Trophoblast cell (in vitro differentiated cells and primary cell): ENCODE data around the gene SMG9.

Source experiments
- DNase-seq, 2 donors: peaks; one replicate each; pipeline ENCODE4 v3.0.0-alpha.2; 2016
- H2AFZ ChIP-seq: 2 replicates; pipeline ENCODE4 v1.6.1; 2013; ENCODE audit warnings: low read length, moderate library complexity, mild to moderate bottlenecking; ENCODE audit not compliant: insufficient read depth, poor library complexity
- H2AK5ac ChIP-seq: 2 replicates; pipeline ENCODE4 v1.6.1; 2013; ENCODE audit warnings: mild to moderate bottlenecking, low read length
- H2BK120ac ChIP-seq: 2 replicates; pipeline ENCODE4 v1.6.1; 2013; ENCODE audit warnings: low read length, mild to moderate bottlenecking, moderate library complexity; ENCODE audit not compliant: insufficient read depth, poor library complexity
- H2BK12ac ChIP-seq: 2 replicates; pipeline ENCODE4 v1.6.1; 2013; ENCODE audit warnings: mild to moderate bottlenecking, low read length, moderate library complexity
- H2BK5ac ChIP-seq: 2 replicates; pipeline ENCODE4 v1.6.1; 2013; ENCODE audit warnings: low read length, low read depth, moderate library complexity, mild to moderate bottlenecking; ENCODE audit not compliant: poor library complexity
- H3K14ac ChIP-seq: 2 replicates; pipeline ENCODE4 v1.6.1; 2013; ENCODE audit warnings: mild to moderate bottlenecking, low read length
- H3K18ac ChIP-seq: 2 replicates; pipeline ENCODE4 v1.6.1; 2013; ENCODE audit warnings: mild to moderate bottlenecking, low read length
- H3K23ac ChIP-seq: 2 replicates; pipeline ENCODE4 v1.6.1; 2013; ENCODE audit warnings: low read length
- H3K27ac ChIP-seq: 2 replicates; pipeline ENCODE4 v1.5.1; 2013; ENCODE audit warnings: low read depth, mild to moderate bottlenecking, inconsistent platforms, low read length, moderate library complexity
- H3K27me3 ChIP-seq: 2 replicates; pipeline ENCODE4 v1.6.1; 2013; ENCODE audit warnings: inconsistent platforms, mild to moderate bottlenecking, low read length, moderate library complexity; ENCODE audit not compliant: insufficient read depth
- H3K36me3 ChIP-seq, 2 experiments: 1 replicate in 1 of 2; 2 replicates in 1 of 2; pipeline ENCODE4 v1.6.1; 2013; ENCODE audit warnings: low read length in 2 of 2, mild to moderate bottlenecking in 2 of 2, moderate library complexity in 1 of 2; ENCODE audit not compliant: insufficient read depth in 2 of 2, control insufficient read depth in 1 of 2
- H3K4ac ChIP-seq: 2 replicates; pipeline ENCODE4 v1.6.1; 2013; ENCODE audit warnings: low read depth, mild to moderate bottlenecking, low read length, moderate library complexity
- H3K4me1 ChIP-seq, 2 experiments: 1 replicate in 1 of 2; 2 replicates in 1 of 2; pipeline ENCODE4 v1.6.1; 2013; ENCODE audit warnings: low read length in 2 of 2, mild to moderate bottlenecking in 2 of 2, moderate library complexity in 1 of 2; ENCODE audit not compliant: insufficient read depth in 2 of 2, control insufficient read depth in 1 of 2
- H3K4me2 ChIP-seq: 2 replicates; pipeline ENCODE4 v1.6.1; 2013; ENCODE audit warnings: inconsistent platforms, mild to moderate bottlenecking, low read length, moderate library complexity
- H3K4me3 ChIP-seq: 2 replicates; pipeline ENCODE4 v1.5.1; 2013; ENCODE audit warnings: mild to moderate bottlenecking, low read depth, low read length, inconsistent platforms
- H3K79me1 ChIP-seq: one replicate; pipeline ENCODE4 v1.6.1; 2013; ENCODE audit warnings: low read length
- H3K79me2 ChIP-seq: 2 replicates; pipeline ENCODE4 v1.6.1; 2013; ENCODE audit warnings: low read length, mild to moderate bottlenecking; ENCODE audit not compliant: control insufficient read depth, insufficient read depth, poor library complexity
- H3K9ac ChIP-seq: 2 replicates; pipeline ENCODE4 v1.6.1; 2013; ENCODE audit warnings: mild to moderate bottlenecking, low read length
- H3K9me3 ChIP-seq: 2 replicates; pipeline ENCODE4 v1.6.1; 2013; ENCODE audit warnings: low read depth, mild to moderate bottlenecking, control low read depth, inconsistent platforms, low read length; ENCODE audit not compliant: insufficient read depth
- H4K12ac ChIP-seq: 2 replicates; pipeline ENCODE4 v1.6.1; 2013; ENCODE audit warnings: low read depth, mild to moderate bottlenecking, low read length, moderate library complexity
- H4K8ac ChIP-seq: 2 replicates; pipeline ENCODE4 v1.6.1; 2013; ENCODE audit warnings: low read depth, mild to moderate bottlenecking, low read length, moderate library complexity
- H4K91ac ChIP-seq: one replicate; pipeline ENCODE4 v1.6.1; 2013; ENCODE audit warnings: low read depth, mild to moderate bottlenecking, low read length, moderate library complexity
- WGBS: extraction: QIAGEN DNeasy Blood & Tissue Kit; methylation state at CpG from one replicate; pipeline ENCODE4 v1.1.7; 2013; ENCODE audit warnings: missing lambda C conversion rate; ENCODE audit not compliant: insufficient read length, insufficient coverage; ENCODE audit errors: extremely low coverage; 5-methylcytosine and 5-hydroxymethylcytosine counted together

The SMG9 gene

GRCh38 chr19:43704002-43704705, 50.6 kb downstream of the SMG9 start:
- H3K27ac ChIP-seq: no peak overlapping the region
- H2BK5ac ChIP-seq: no peak overlapping the region
- no CpG with 5 or more reads among the region's 7 CpGs for WGBS
- H3K79me1 ChIP-seq: no peaks in the 10 kb centered on the region
- H3K23ac ChIP-seq: no peak overlapping the region
- peaks cover 2% of the 10 kb centered on the region for H3K27me3 ChIP-seq
- no peak overlapping the region for H2BK12ac ChIP-seq
- no peak overlapping the region for H2AFZ ChIP-seq
- H3K4ac ChIP-seq: no peak overlapping the region
- no peak overlapping the region for H3K9ac ChIP-seq
- H4K8ac ChIP-seq: no peak overlapping the region
- peaks cover 0 to 4% of the 10 kb centered on the region in 2 experiments for H3K4me1 ChIP-seq
- no peak overlapping the region for H2BK120ac ChIP-seq
- peaks cover 7% of the 10 kb centered on the region for H3K9me3 ChIP-seq
- H3K18ac ChIP-seq: no peak overlapping the region
- H3K4me3 ChIP-seq: no peak overlapping the region
- H4K91ac ChIP-seq: no peak overlapping the region
- H4K12ac ChIP-seq: no peak overlapping the region
- H2AK5ac ChIP-seq: no peak overlapping the region
- no peak overlapping the region for H3K14ac ChIP-seq
- no peaks in the 10 kb centered on the region for H3K79me2 ChIP-seq
- no peaks in the 10 kb centered on the region for H3K36me3 ChIP-seq
- DNase-seq: no peak
- no peak overlapping the region for H3K4me2 ChIP-seq

- H3K9ac ChIP-seq: no peak overlapping the region
- H2BK120ac ChIP-seq: no peak overlapping the region
- H4K91ac ChIP-seq: no peak overlapping the region
- H3K4me1 ChIP-seq: peaks cover 0 to 4% of the 10 kb centered on the region in 2 experiments
- no peak overlapping the region for H3K27ac ChIP-seq
- no peak overlapping the region for H3K18ac ChIP-seq
- H2AFZ ChIP-seq: no peak overlapping the region
- H4K8ac ChIP-seq: no peak overlapping the region
- peaks cover 2% of the 10 kb centered on the region for H3K27me3 ChIP-seq
- peak overlapping the region; percentile 61 for H2BK12ac ChIP-seq
- H3K4me3 ChIP-seq: no peak overlapping the region
- H2BK5ac ChIP-seq: no peak overlapping the region
- no peak overlapping the region for H3K14ac ChIP-seq
- peaks cover 10% of the 10 kb centered on the region for H3K9me3 ChIP-seq
- H3K36me3 ChIP-seq: no peaks in the 10 kb centered on the region
- no peak overlapping the region for H3K23ac ChIP-seq
- no peak overlapping the region for H2AK5ac ChIP-seq
- no peaks in the 10 kb centered on the region for H3K79me2 ChIP-seq
- H3K4ac ChIP-seq: no peak overlapping the region
- no peak overlapping the region for H3K4me2 ChIP-seq
- no CpG with 5 or more reads among the region's 13 CpGs for WGBS
- H4K12ac ChIP-seq: no peak overlapping the region
- peak; percentile 30 to 53 for DNase-seq
- H3K79me1 ChIP-seq: no peaks in the 10 kb centered on the region
Measured at GRCh38 chr19:43700395-43701000, 54.3 kb downstream of the SMG9 start.

- H3K4me1 ChIP-seq: peaks cover 0 to 4% of the 10 kb centered on the region in 2 experiments
- H3K79me1 ChIP-seq: no peaks in the 10 kb centered on the region
- H2BK12ac ChIP-seq: no peak overlapping the region
- H2AK5ac ChIP-seq: no peak overlapping the region
- no peak overlapping the region for H4K91ac ChIP-seq
- WGBS: no CpG with 5 or more reads among the region's 46 CpGs
- peaks cover 2% of the 10 kb centered on the region for H3K27me3 ChIP-seq
- no peaks in the 10 kb centered on the region for H3K36me3 ChIP-seq
- no peak overlapping the region for H2BK5ac ChIP-seq
- no peak overlapping the region for H3K4ac ChIP-seq
- no peak overlapping the region for H3K14ac ChIP-seq
- H3K4me2 ChIP-seq: peak overlapping the region; percentile 18
- no peaks in the 10 kb centered on the region for H3K79me2 ChIP-seq
- peaks cover 10% of the 10 kb centered on the region for H3K9me3 ChIP-seq
- no peak overlapping the region for H3K9ac ChIP-seq
- H2BK120ac ChIP-seq: no peak overlapping the region
- H4K12ac ChIP-seq: no peak overlapping the region
- no peak overlapping the region for H3K18ac ChIP-seq
- H3K23ac ChIP-seq: no peak overlapping the region
- no peak overlapping the region for H2AFZ ChIP-seq
- no peak overlapping the region for H3K4me3 ChIP-seq
- no peak for DNase-seq
- H3K27ac ChIP-seq: no peak overlapping the region
- H4K8ac ChIP-seq: no peak overlapping the region
Measured at GRCh38 chr19:43699506-43700394, 55.0 kb downstream of the SMG9 start.

GRCh38 chr19:43697295-43697694, 57.5 kb downstream of the SMG9 start:
- peaks cover 10% of the 10 kb centered on the region for H3K9me3 ChIP-seq
- no peak overlapping the region for H4K8ac ChIP-seq
- no peak overlapping the region for H3K4me2 ChIP-seq
- no peak overlapping the region for H3K4ac ChIP-seq
- H4K12ac ChIP-seq: no peak overlapping the region
- H2AK5ac ChIP-seq: no peak overlapping the region
- no peaks in the 10 kb centered on the region for H3K79me2 ChIP-seq
- H3K27ac ChIP-seq: no peak overlapping the region
- H3K79me1 ChIP-seq: no peaks in the 10 kb centered on the region
- H3K23ac ChIP-seq: no peak overlapping the region
- no peak overlapping the region for H3K4me3 ChIP-seq
- H2AFZ ChIP-seq: no peak overlapping the region
- H2BK120ac ChIP-seq: no peak overlapping the region
- no peak overlapping the region for H2BK5ac ChIP-seq
- no peaks in the 10 kb centered on the region for H3K36me3 ChIP-seq
- H3K4me1 ChIP-seq: peaks cover 0 to 4% of the 10 kb centered on the region in 2 experiments
- H3K14ac ChIP-seq: no peak overlapping the region
- H3K27me3 ChIP-seq: peaks cover 2% of the 10 kb centered on the region
- no peak for DNase-seq
- H2BK12ac ChIP-seq: no peak overlapping the region
- H3K18ac ChIP-seq: no peak overlapping the region
- no CpG with 5 or more reads among the region's 5 CpGs for WGBS
- no peak overlapping the region for H4K91ac ChIP-seq
- no peak overlapping the region for H3K9ac ChIP-seq
